ENCODE results near the gene COL5A1.

Gene COL5A1

DNA sequence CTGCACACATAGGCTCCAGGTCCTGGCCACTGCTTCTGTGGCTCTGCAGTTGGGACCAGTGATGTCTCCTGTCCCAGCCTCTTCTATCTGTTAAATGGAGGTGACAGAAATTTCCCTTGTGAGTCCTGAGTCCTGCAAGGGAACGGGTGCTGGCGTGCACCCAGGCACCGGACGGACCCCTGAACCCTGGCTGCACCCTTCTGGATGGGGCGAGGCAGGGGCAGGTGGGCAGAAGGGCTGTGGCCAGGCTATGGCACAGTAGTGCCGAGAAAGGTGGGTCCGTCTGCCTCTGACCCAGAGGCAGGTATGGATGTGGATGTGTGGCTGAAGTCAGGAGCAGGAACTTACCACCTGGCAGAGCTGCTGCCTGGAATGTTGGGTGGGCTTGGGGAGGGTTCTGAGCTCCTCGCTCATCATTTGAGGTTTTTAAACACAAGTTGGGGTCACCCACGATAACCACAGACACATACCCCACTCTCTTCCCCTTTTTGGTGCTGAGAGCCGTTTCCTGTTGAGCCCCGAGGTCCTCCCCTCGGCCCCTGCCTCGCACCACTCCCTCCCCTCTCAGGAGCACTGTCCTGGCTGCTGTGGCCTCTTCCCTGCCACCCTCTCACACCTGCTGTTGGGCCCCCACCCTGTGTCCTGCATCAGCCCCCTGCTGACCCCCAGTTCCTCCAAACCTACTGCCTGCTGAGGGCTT, 82.0 kb downstream of the COL5A1 start:
- ChIA-PET POLR2A (no interaction called here), CTCF (no interaction called here)
- DNase-seq (ENCODE audit: extremely low spot score): no peak
- TF ChIP-seq, protein P1, sequence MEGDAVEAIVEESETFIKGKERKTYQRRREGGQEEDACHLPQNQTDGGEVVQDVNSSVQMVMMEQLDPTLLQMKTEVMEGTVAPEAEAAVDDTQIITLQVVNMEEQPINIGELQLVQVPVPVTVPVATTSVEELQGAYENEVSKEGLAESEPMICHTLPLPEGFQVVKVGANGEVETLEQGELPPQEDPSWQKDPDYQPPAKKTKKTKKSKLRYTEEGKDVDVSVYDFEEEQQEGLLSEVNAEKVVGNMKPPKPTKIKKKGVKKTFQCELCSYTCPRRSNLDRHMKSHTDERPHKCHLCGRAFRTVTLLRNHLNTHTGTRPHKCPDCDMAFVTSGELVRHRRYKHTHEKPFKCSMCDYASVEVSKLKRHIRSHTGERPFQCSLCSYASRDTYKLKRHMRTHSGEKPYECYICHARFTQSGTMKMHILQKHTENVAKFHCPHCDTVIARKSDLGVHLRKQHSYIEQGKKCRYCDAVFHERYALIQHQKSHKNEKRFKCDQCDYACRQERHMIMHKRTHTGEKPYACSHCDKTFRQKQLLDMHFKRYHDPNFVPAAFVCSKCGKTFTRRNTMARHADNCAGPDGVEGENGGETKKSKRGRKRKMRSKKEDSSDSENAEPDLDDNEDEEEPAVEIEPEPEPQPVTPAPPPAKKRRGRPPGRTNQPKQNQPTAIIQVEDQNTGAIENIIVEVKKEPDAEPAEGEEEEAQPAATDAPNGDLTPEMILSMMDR (IDR thresholded peaks at IDR 0.05; ENCODE audit: control extremely low read depth, extremely low read depth, low read depth, missing control alignments): no peak

DNA sequence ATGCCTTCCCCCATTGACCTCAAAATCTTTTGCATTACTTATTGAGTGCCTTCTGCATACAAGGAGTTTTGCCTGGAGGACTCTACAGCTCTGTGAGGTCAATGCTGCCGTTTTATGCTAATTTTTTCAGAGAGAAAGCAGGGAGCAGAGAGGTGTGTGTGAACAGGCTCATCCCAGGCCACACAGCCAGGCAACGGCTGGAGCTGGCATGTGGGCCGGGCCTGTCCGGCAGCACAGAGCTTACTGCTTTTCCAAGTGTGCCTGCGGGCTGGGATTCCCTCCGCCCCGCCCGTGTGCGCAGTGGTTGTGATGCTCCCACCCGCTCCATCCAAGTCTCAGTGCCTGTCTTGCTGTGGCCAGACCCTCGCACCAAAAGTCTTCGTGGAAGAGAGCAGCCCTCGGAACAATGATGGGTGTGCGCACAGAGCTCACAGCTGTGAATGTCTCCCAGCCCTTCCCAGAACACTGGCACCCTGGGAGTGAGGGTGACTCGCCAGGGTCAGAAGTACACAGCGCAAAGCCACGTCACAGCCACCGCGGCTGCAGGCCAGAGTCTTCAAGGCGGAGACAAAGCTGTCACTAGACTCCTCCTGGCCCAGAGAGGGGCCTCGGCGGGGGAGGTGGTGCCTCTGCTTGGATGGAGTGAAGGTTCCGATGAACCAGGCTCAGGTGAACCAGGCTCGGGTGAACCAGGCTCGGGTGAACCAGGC, 82.8 kb downstream of the COL5A1 start:
- TF ChIP-seq, protein P1 (IDR thresholded peaks at IDR 0.05; ENCODE audit: control extremely low read depth, extremely low read depth, low read depth, missing control alignments): no peak
- no peak for DNase-seq (ENCODE audit: extremely low spot score)
- ChIA-PET POLR2A (no interaction called here), CTCF (no interaction called here)

DNA sequence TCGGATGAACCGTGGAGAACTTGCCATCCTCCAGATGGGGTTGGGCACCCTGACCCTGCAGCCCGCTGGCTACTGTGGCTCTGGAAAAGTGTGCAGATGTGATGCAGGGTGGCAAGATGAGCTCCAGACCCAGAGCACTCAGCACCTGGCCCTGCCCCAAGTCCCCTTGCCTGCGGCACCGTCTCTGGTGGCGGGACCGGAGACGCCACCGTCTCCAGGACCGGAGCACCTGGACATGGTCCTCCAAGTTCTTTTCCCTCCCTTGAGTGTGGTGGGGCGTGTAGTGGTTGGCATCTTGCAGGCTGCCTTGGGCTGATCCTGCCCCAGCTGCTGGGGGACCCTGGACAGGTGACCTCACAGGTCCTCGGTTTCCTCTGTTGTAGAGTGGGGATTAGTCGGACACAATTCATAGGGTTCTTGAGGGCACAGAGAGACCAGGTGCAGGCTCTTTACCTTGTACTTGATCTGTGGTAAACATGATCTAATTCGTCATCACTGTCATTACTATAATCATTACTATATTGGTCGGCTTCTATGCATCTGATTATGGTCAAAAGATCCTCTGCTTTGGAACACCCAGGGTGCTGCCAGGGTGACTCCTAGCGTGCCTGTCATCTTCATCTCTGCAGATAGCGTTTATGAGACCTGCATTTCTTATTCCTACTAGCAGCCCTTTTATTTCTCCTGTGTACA, 83.5 kb downstream of the COL5A1 start:
- POLR2A ChIA-PET: no interaction called here
- DNase-seq (ENCODE audit: extremely low spot score): no peak
- CTCF ChIA-PET: no interaction called here
- TF ChIP-seq, protein P1 (IDR thresholded peaks at IDR 0.05; ENCODE audit: control extremely low read depth, extremely low read depth, low read depth, missing control alignments): no peak

DNA sequence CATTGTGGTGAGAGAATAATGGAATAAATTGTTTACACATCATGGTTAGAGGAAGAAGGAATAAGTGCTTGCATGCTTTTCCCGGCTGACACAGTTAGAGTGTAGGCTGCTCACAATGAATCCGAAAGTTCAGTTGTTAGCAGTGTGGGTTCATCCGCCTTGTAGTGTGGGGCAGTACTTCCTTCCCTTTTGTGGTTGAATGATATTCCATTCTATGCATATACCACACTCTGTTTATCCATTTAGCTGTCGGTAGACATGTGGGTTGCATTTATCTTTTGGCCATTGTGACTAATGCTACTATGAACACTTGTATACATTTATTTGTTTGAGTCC, 84.0 kb downstream of the COL5A1 start:
- TF ChIP-seq, protein P1 (IDR thresholded peaks at IDR 0.05; ENCODE audit: control extremely low read depth, extremely low read depth, low read depth, missing control alignments): no peak
- DNase-seq (ENCODE audit: extremely low spot score): no peak
- ChIA-PET POLR2A (no interaction called here), CTCF (no interaction called here)

DNA sequence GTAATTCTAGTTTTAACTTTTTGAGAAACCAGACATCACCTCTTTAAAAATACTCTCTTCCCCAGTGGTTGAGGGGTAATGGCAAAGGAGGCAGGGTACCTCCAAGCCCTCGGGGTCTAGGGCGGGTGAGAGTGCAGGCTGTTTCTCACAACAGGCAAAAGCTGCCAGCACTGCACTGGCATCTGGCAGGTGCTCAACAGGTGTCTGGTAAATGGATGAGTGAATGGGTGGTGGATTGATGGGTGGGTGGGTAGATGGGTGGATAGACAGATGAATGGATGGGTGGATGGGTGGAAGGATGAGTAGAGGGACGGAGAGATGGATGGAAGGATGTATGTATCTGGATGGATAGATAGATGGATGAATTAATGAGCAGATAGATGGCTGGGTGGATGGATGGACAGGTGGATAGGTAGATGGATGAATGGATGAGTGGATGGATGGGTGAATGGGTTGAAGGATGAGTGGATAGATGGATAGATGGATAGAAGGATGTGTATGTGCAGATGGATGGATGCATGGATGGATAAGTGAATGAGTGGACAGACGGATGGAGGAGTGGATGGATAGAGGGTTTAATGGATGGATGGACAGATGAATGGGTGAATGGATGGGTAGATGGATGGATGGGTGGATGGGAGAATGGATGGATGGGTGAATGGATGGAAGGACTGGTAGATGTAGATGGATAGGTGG, 84.6 kb downstream of the COL5A1 start:
- CTCF ChIA-PET: no interaction called here
- TF ChIP-seq, protein P1 (IDR thresholded peaks at IDR 0.05; ENCODE audit: control extremely low read depth, extremely low read depth, low read depth, missing control alignments): no peak
- POLR2A ChIA-PET: no interaction called here
- DNase-seq (ENCODE audit: extremely low spot score): no peak

DNA sequence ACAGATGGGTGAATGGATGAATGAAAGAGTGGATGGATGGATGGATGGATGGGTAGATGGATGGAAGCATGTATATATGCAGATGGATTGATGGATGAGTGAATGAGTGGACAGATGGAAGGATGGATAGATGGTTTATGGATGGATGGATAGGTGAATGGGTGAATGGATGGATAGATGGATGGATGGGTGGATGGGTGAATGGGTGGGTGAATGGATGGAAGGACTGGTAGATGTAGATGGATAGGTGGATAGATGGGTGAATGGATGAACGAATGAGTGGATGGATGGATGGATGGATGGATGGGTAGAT, 85.1 kb downstream of the COL5A1 start:
- POLR2A ChIA-PET: no interaction called here

More for the DNA sequence above, 85.1 kb downstream of the COL5A1 start:
- CTCF ChIA-PET: no interaction called here
- no peak for DNase-seq (ENCODE audit: extremely low spot score)
- TF ChIP-seq, protein P1 (IDR thresholded peaks at IDR 0.05; ENCODE audit: control extremely low read depth, extremely low read depth, low read depth, missing control alignments): no peak
